ENCODE results near the gene MRPS18A. TPM values are rescaled to one million over a fixed set of nuclear protein-coding genes. Genes with fewer than 3 reads are reported as not detected.

MRPS18A gene
- total and polyA plus RNA-seq, 2 of the 8 experiments (the other 6 are each of a cell fraction or from before 2014, with no cell fraction given) = 48.3 to 121 TPM

DNA sequence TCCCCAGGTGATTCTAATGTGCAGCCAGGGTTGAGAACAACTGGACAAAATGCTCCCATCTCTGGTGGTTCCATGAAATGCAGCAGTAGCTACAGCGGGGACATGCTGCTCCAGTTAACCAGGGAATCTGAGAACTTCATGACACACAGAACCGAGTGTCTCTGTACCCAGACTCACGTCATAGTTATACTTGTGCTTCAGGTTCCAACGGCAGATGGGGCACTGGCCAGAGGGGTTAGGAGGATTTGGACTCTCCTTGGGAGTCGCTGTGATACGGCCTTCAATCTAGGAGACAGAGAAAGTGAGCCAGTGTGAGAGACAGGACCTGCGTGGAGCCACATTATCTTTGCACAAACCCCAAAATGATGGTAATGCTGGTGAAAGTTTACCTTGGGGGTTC lies 9.2 kb downstream of the MRPS18A start:
- DNase-seq (ENCODE audit: low read depth in 1 of 2, low spot score in 2 of 2) (no peak), FAIRE-seq (no peak)
- 91% methylated on average over 7 of the region's 7 CpGs; no CpG with 5 or more reads in 1 of the 2 experiments for WGBS, 2 experiments (ENCODE audit: extremely low coverage in 1 of 2, insufficient coverage in 1 of 2, insufficient read length in 1 of 2, insufficient replicate concordance in 2 of 2, low coverage in 1 of 2, low lambda C conversion rate in 2 of 2, missing lambda C conversion rate in 1 of 2)
- H2BK15ac ChIP-seq (ENCODE audit: low read length) = no peak overlapping the region
- no peak overlapping the region for H3K56ac ChIP-seq (replicated peaks; ENCODE audit: insufficient read length, low read depth, low read length)
- no peak overlapping the region for H2AFZ ChIP-seq (ENCODE audit: low read length)
- H3K14ac ChIP-seq (ENCODE audit: insufficient read length) = no peak overlapping the region
- no peak overlapping the region for H4K91ac ChIP-seq (replicated peaks; ENCODE audit: insufficient read length, low read length)
- H2BK20ac ChIP-seq (ENCODE audit: low read length) = no peak overlapping the region
- no peak overlapping the region for H4K8ac ChIP-seq (ENCODE audit: extremely low read depth, insufficient read depth, low read length)
- H3K18ac ChIP-seq (ENCODE audit: extremely low read depth, low read length) = no peak overlapping the region
- peaks cover 15% of the 10 kb centered on the region for H3K79me1 ChIP-seq (ENCODE audit: low read depth, low read length)
- 0 out of 7 replicates have a peak, but pooled peaks cover 0 to 2% (median 0%) of the 10 kb centered on the region in 4 experiments for H3K4me1 ChIP-seq (replicated peaks in 1 of 4; ENCODE audit: control insufficient read depth in 3 of 4, insufficient read depth in 4 of 4, low read length in 3 of 4)
- H3K36me3 ChIP-seq (ENCODE audit: control insufficient read depth in 2 of 4, insufficient read depth in 4 of 4, low read length in 3 of 4) = peaks cover 31 to 63% (median 46%) of the 10 kb centered on the region in 4 experiments
- peaks cover 0 to 25% of the 10 kb centered on the region in 2 experiments; a peak in 3 of 4 replicates for H3K79me2 ChIP-seq (ENCODE audit: control insufficient read depth in 1 of 2, insufficient read depth in 2 of 2, low read length in 2 of 2)
- ChIA-PET POLR2A (ENCODE audit: partially characterized antibody) (interaction anchor here (0.8 to 2.5 kb wide), 7 partner anchors 9 to 96 kb away, joined by 3 to 10 read pairs (median 4); no protein-coding TSS in a partner anchor), CTCF (ENCODE audit: partially characterized antibody) (interaction anchor here (1.1 to 5.2 kb wide), 3 partner anchors 10 to 401 kb away, joined by 3 to 58 read pairs (median 6); no protein-coding TSS in a partner anchor)
- H4K5ac ChIP-seq (ENCODE audit: insufficient read length, low read depth, low read length) = no peak overlapping the region
- H2AK5ac ChIP-seq (ENCODE audit: low read depth, low read length) = no peak overlapping the region
- H3K9ac ChIP-seq (replicated peaks in 1 of 4; ENCODE audit: extremely low read depth in 1 of 4, low read depth in 3 of 4, low read length in 3 of 4) = no peak overlapping the region
- H3K4me2 ChIP-seq (ENCODE audit: insufficient read depth in 1 of 2, low read depth in 2 of 2, low read length in 2 of 2) = no peak overlapping the region
- H3K27ac ChIP-seq (ENCODE audit: low read depth, low read length) = no peak overlapping the region
- peaks cover 2 to 19% of the 10 kb centered on the region in 2 experiments for H4K20me1 ChIP-seq (replicated peaks in 1 of 2; ENCODE audit: control insufficient read depth in 1 of 2, insufficient read depth in 2 of 2, low read length in 2 of 2)
- no peaks in the 10 kb centered on the region for H3K23me2 ChIP-seq (ENCODE audit: low read depth, low read length)
- H2BK120ac ChIP-seq (replicated peaks; ENCODE audit: low read depth, low read length) = no peak overlapping the region
- H2BK12ac ChIP-seq (ENCODE audit: low read depth, low read length) = no peak overlapping the region
- H3K27me3 ChIP-seq (replicated peaks in 1 of 4; ENCODE audit: control insufficient read depth in 3 of 4, extremely low read depth in 1 of 4, insufficient read depth in 3 of 4, low read length in 3 of 4) = no peaks in the 10 kb centered on the region
- no peaks in the 10 kb centered on the region for H3K9me3 ChIP-seq (ENCODE audit: insufficient read depth in 2 of 2, low read depth in 1 of 2, low read length in 1 of 2)
- no peak overlapping the region for H2BK5ac ChIP-seq (ENCODE audit: low read depth, low read length)
- no peak overlapping the region for H3K4ac ChIP-seq (replicated peaks; ENCODE audit: insufficient read length, low read depth, low read length)
- H3K23ac ChIP-seq (ENCODE audit: insufficient read length) = no peak overlapping the region
- no peak overlapping the region for H3K4me3 ChIP-seq (ENCODE audit: extremely low read depth in 1 of 4, insufficient read depth in 2 of 4, low read depth in 3 of 4, low read length in 4 of 4)
- no peak for TF ChIP-seq POLR2AphosphoS5 (IDR thresholded peaks at IDR 0.05; ENCODE audit: low read depth, low read length)
- no peak for TF ChIP-seq EZH2 (IDR thresholded peaks at IDR 0.05; ENCODE audit: low read depth, low read length, severe bottlenecking)
- TF ChIP-seq RBBP5 (IDR thresholded peaks at IDR 0.05; ENCODE audit: borderline replicate concordance, low read depth, low read length) = no peak
- TF ChIP-seq PHF8 (conservative IDR thresholded peaks at IDR 0.05; ENCODE audit: low read depth, low read length) = no peak
- no peak for TF ChIP-seq HDAC6 (IDR thresholded peaks at IDR 0.05; ENCODE audit: low read depth, low read length)
- TF ChIP-seq YY1 (IDR thresholded peaks at IDR 0.05; ENCODE audit: low read depth, low read length) = no peak
- TF ChIP-seq SP2 (IDR thresholded peaks at IDR 0.05; ENCODE audit: low read length) = no peak
- no peak for TF ChIP-seq RNF2 (IDR thresholded peaks at IDR 0.05; ENCODE audit: borderline replicate concordance, low read depth, low read length, missing control alignments, poor library complexity, severe bottlenecking)
- no peak for TF ChIP-seq JUN (IDR thresholded peaks at IDR 0.05; ENCODE audit: low read depth, low read length)
- TF ChIP-seq CBX5 (IDR thresholded peaks at IDR 0.05; ENCODE audit: low read depth, low read length) = no peak
- no peak for TF ChIP-seq ATF2 (IDR thresholded peaks at IDR 0.05; ENCODE audit: low read length)
- no peak for TF ChIP-seq BACH1 (IDR thresholded peaks at IDR 0.05; ENCODE audit: low read length)

Data from H1 (cell line).